Suprapubic skin (tissue), 4 donors: ENCODE data around the gene WDR46. TPM values are rescaled to one million over a fixed set of nuclear protein-coding genes. Genes with fewer than 3 reads are reported as not detected.

ENCODE experiments used
- DNase-seq, 2 donors: peaks; one replicate each; pipeline ENCODE4 v3.0.0-alpha.2; 2019; ENCODE audit warnings: low spot score in 2 of 2
- H3K27ac ChIP-seq: fragments of 200-600 bp; sonication (generic); one replicate; pipeline ENCODE4 v1.5.1; 2019
- H3K27me3 ChIP-seq: fragments of 200-600 bp; sonication (generic); one replicate; pipeline ENCODE4 v1.5.1; 2019
- H3K36me3 ChIP-seq: fragments of 200-600 bp; sonication (generic); one replicate; pipeline ENCODE4 v1.5.1; 2019
- H3K4me1 ChIP-seq: fragments of 200-600 bp; sonication (generic); one replicate; pipeline ENCODE4 v1.5.1; 2019
- H3K4me3 ChIP-seq: fragments of 200-600 bp; sonication (generic); one replicate; pipeline ENCODE4 v1.5.1; 2019; ENCODE audit warnings: mild to moderate bottlenecking
- H3K9me3 ChIP-seq: fragments of 200-600 bp; sonication (generic); one replicate; pipeline ENCODE4 v1.5.1; 2019
- EP300 ChIP-seq: sonication (generic); formaldehyde crosslinking; IDR thresholded peaks from one replicate; pipeline ENCODE4 v1.6.1; 2017; ENCODE audit warnings: antibody characterized with exemption
- POLR2A ChIP-seq, 2 donors: fragments of 450-650 bp; IDR thresholded peaks; one replicate each; pipeline ENCODE4 v1.6.1; 2017; ENCODE audit warnings: antibody characterized with exemption in 2 of 2, mild to moderate bottlenecking in 2 of 2, moderate library complexity in 2 of 2
- POLR2AphosphoS5 ChIP-seq, 3 donors: sonication (generic); formaldehyde crosslinking; IDR thresholded peaks; one replicate each; pipeline ENCODE4 v1.6.1; 2017; ENCODE audit warnings: antibody characterized with exemption in 3 of 3
- WGBS: methylation state at CpG from one replicate; pipeline ENCODE4 v1.1.5; 2018; 5-methylcytosine and 5-hydroxymethylcytosine counted together
- total RNA-seq, 4 donors: library from RNA; depleted of rRNA; stranded (reverse); fragments of >200 nt; gene quantifications; one replicate each; pipeline ENCODE4 v1.1.0, GENCODE V29; 2016
- TF ChIP-seq, protein P1 (sequence below), 2 donors: fragments of 200-600 bp in 1 of 2; fragments of 450-650 bp in 1 of 2; sonication (generic) in 1 of 2; IDR thresholded peaks; one replicate each; pipeline ENCODE4 v1.5.1; 2016 to 2019; ENCODE audit warnings: antibody characterized with exemption in 2 of 2, mild to moderate bottlenecking in 1 of 2, moderate library complexity in 1 of 2

Gene WDR46
- total RNA-seq, 4 donors from 2014 or later = 41.3 to 67.2 (median 50.2) TPM

DNA sequence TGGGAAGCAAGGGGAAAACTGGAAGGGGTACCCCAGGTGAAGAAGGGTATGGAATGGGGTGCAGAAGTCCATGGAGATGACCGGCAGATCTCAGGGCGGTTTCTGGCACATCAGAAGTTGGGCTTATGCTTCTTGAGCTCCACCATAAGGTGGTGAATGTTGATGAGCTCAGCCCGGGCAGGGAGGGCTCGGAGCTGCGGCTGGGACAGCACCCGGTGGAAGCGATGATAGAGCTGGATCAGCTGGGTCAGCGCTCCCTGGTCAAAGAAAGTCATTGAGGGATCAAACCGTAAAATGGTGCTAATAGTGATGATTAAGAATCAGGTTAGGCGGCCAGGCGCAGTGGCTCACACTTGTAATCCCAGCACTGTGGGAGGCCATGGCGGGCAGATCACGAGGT, 38.3 kb downstream of the WDR46 start:
- TF ChIP-seq POLR2A (IDR thresholded peaks at IDR 0.05) (no peak), EP300 (no peak), POLR2AphosphoS5 (IDR thresholded peaks at IDR 0.05) (no peak)
- TF ChIP-seq, protein P1, sequence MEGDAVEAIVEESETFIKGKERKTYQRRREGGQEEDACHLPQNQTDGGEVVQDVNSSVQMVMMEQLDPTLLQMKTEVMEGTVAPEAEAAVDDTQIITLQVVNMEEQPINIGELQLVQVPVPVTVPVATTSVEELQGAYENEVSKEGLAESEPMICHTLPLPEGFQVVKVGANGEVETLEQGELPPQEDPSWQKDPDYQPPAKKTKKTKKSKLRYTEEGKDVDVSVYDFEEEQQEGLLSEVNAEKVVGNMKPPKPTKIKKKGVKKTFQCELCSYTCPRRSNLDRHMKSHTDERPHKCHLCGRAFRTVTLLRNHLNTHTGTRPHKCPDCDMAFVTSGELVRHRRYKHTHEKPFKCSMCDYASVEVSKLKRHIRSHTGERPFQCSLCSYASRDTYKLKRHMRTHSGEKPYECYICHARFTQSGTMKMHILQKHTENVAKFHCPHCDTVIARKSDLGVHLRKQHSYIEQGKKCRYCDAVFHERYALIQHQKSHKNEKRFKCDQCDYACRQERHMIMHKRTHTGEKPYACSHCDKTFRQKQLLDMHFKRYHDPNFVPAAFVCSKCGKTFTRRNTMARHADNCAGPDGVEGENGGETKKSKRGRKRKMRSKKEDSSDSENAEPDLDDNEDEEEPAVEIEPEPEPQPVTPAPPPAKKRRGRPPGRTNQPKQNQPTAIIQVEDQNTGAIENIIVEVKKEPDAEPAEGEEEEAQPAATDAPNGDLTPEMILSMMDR (IDR thresholded peaks at IDR 0.05) = no peak
- H3K27ac ChIP-seq = no peak overlapping the region
- DNase-seq = peak in 1 of 2 donors; percentile 54

DNA sequence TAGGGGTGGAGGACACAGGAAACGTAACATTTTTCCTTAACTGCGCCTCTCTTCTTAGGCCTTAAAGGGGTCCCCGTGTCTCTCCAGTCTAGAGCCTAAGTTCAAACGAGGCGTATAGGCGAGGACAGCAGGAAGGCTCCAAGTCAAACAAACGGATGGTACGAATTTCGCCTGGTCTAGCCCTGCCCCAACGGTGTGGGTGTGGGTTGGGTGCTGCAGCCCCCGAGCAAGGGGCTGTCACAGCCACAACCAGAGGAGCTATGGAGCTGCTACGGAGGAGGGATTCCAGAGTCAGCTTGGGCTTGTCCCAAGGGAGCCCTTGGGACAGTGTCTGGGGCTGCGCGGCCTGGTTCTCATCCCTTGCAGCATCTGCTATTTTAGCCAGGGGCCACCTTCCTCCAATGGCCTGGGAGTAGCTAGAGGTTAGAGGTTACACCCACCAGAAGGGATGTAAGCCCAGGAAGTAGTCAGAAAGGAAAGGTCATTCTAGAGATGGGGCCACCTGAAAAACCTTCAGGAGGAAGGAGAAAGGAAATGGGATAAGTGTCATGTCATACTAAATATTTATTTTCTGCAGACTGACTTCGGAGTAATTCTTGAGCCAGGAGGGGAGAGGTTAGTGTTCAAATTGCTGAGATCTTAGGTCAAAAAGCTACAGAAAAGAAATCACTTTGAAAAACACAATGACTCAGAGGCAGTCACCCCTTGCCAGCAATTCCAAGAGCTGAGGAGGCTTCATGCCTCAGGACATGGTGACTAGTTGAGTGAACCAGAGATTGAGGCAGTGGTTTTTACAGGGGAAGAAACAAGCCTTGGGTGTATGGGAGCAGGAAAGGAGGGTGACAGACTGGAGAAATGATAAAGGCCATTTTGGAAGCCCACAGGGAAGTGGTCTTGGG, 39.1 kb downstream of the WDR46 start:
- 15% methylated on average over 14 of the region's 15 CpGs for WGBS
- no peak for TF ChIP-seq POLR2A (IDR thresholded peaks at IDR 0.05)
- H3K36me3 ChIP-seq = peaks cover 18% of the 10 kb centered on the region
- H3K4me3 ChIP-seq = peak overlapping the region; percentile 71
- no peaks in the 10 kb centered on the region for H3K9me3 ChIP-seq
- peak overlapping the region; percentile 96 for H3K27ac ChIP-seq
- peak in 1 of 2 donors; percentile 61 for DNase-seq
- no peaks in the 10 kb centered on the region for H3K27me3 ChIP-seq
- peaks cover 34% of the 10 kb centered on the region for H3K4me1 ChIP-seq

More for the DNA sequence above, 38.3 kb downstream of the WDR46 start:
- 95% methylated on average over 13 of the region's 13 CpGs for WGBS
- Histone ChIP-seq H3K4me3 (no peak overlapping the region), H3K4me1 (peaks cover 34% of the 10 kb centered on the region), H3K27me3 (no peaks in the 10 kb centered on the region), H3K36me3 (peaks cover 20% of the 10 kb centered on the region), H3K9me3 (no peaks in the 10 kb centered on the region)

DNA sequence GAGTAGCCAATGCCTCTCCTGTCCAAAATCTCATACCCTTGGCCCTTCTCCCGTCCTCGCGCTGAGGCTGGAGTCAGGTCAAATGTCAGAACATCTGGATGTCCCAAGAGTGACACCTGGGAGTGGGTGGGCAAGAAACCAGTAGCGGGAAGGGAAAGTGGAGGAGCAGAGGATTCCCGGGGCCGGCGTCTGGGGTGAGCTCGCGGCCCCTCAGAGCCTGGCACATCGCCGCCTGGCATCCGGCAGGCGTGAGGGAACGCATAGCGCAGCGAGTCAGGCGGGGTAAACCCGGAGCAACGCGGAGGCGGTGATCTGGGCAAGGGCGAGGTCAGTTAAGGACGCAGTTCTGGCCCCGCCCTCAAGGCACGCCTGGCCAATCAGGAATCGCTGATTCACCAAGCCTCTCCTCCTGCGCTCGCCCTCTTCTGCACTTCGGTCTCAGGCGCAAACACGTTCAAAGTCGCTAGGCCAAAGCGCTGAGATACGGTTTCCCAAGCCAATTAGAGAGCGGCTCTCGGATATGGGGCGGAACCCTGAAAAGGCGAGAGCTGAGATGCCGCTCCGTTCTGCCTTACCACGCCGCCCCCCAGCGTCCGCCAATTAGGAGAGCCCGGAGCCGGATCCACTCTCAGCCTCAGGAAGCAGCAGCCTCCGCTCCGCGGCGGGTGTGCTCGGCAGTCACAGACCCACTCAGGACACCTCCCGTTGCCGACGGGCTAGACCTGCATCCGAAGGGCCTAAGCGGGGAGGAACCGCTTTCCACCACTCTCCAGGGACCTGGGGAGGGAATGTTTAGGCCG, 39.9 kb downstream of the WDR46 start:
- Histone ChIP-seq H3K4me1 (peaks cover 34% of the 10 kb centered on the region), H3K36me3 (peaks cover 17% of the 10 kb centered on the region), H3K27me3 (no peaks in the 10 kb centered on the region), H3K9me3 (no peaks in the 10 kb centered on the region), H3K27ac (peak overlapping the region; percentile 96), H3K4me3 (peak overlapping the region; percentile 71)
- DNase-seq = peak; percentile 98 to 99
- peak in 1 of 2 donors; percentile 68 for TF ChIP-seq POLR2A (IDR thresholded peaks at IDR 0.05)
- TF ChIP-seq, protein P1 (IDR thresholded peaks at IDR 0.05) = peak in 1 of 2 donors; percentile 9
- TF ChIP-seq EP300 = no peak
- peak in 1 of 3 donors; percentile 72 for TF ChIP-seq POLR2AphosphoS5 (IDR thresholded peaks at IDR 0.05)
- 0% methylated on average over 27 of the region's 58 CpGs for WGBS

DNA sequence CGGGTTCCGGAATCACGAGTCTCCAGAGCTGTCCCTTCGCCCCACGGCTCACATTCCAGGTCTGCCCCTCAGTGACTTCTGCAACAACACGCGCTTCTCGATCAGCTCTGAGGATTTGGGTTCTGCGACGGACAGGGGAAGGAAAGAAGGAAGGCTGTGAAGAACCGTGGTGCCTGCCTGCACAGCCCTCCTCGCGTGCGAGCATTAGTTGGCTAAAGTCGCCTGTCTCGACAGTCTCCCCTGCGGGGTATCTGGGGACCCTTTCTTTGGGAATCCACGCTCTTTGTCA, 40.5 kb downstream of the WDR46 start:
- Histone ChIP-seq H3K27me3 (no peaks in the 10 kb centered on the region), H3K27ac (peak overlapping the region; percentile 96), H3K9me3 (no peaks in the 10 kb centered on the region), H3K4me1 (peaks cover 34% of the 10 kb centered on the region), H3K36me3 (peaks cover 17% of the 10 kb centered on the region), H3K4me3 (peak overlapping the region; percentile 71)
- under 1% methylated on average over 14 of the region's 18 CpGs for whole genome bisulfite sequencing
- TF ChIP-seq EP300 (no peak), POLR2AphosphoS5 (IDR thresholded peaks at IDR 0.05) (no peak), POLR2A (IDR thresholded peaks at IDR 0.05) (no peak)
- TF ChIP-seq, protein P1 (IDR thresholded peaks at IDR 0.05) = no peak
- DNase-seq = no peak

DNA sequence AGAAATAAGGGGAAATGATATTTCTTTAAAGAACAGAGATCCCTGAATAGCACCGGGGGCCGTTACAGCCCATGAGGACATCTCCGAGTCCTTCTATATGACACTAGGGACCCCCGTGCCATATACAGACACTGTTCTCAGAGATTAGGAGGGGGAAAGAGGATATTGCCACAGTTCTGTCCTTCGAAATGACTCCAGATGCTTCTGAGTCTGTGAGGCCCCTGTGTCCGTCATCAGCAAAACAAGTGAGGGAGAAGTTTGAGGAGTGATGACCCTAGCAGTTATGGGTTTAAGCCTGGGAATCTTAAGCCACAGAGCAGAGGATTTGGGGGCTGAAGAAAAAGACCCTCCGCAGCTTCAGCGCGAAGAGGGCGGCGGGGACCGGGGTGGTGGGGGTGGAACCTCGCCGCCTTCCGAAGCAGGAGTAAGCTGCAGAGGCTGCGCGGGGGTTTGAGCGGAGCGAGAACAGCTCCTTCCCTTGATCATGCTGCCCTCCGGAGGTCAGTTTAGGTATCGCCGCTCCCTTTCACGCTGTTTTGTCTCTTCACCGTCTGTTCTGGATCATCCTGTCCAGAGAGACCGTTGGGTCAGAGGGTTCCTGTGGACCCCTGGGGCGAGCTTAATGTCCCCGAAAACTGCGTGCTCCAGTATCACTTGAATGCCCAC, 40.9 kb downstream of the WDR46 start:
- peak; percentile 94 to 96 for DNase-seq
- H3K4me1 ChIP-seq = peaks cover 34% of the 10 kb centered on the region
- peaks cover 17% of the 10 kb centered on the region for H3K36me3 ChIP-seq
- H3K27me3 ChIP-seq = no peaks in the 10 kb centered on the region
- H3K4me3 ChIP-seq = peak overlapping the region; percentile 71
- no peaks in the 10 kb centered on the region for H3K9me3 ChIP-seq
- H3K27ac ChIP-seq = peak overlapping the region; percentile 96
- 8% methylated on average over 15 of the region's 28 CpGs for WGBS
- no peak for TF ChIP-seq EP300
- TF ChIP-seq, protein P1 (IDR thresholded peaks at IDR 0.05) = peak; percentile 95 to 96
